Measurements from ENCODE around the gene CDH4. TPM values are rescaled to one million over a fixed set of nuclear protein-coding genes. Genes with fewer than 3 reads are reported as not detected.
A peak's percentile ranks its signal among the peaks of the same experiment; 100 is the strongest.

CDH4 gene
- total and polyA plus RNA-seq, 2 of the 13 experiments (the other 11 are each of a cell fraction or from before 2014, with no cell fraction given) = not detected

GRCh38 chr20:61620174-61620573 lies 368.1 kb downstream of the CDH4 start:
- H3K4me1 ChIP-seq (ENCODE audit: insufficient read depth, low read length) = no peaks in the 10 kb centered on the region
- FAIRE-seq (no peak), ATAC-seq (no peak), DNase-seq (ENCODE audit: low spot score) (no peak)
- intact Hi-C loops (cut with micrococcal nuclease; ENCODE audit: unreplicated experiment) = no loop called here
- ChIA-PET POLR2A (no interaction called here), CTCF (ENCODE audit: low intra/inter-chr PET ratio, low total read pairs) (no interaction called here)
- TF ChIP-seq NBN (conservative IDR thresholded peaks at IDR 0.05) (0 out of 2 replicates have a peak, but pooled peaks have one; percentile 74), ZNF275 (CRISPR knock-in tag; IDR thresholded peaks at IDR 0.05; ENCODE audit: borderline replicate concordance) (no peak), TRIM22 (IDR thresholded peaks at IDR 0.05) (peak; percentile 90), EEA1 (CRISPR knock-in tag; IDR thresholded peaks at IDR 0.05; ENCODE audit: borderline replicate concordance) (no peak), ZNF720 (CRISPR knock-in tag; IDR thresholded peaks at IDR 0.05) (no peak), ZNF263 (CRISPR knock-in tag; IDR thresholded peaks at IDR 0.05) (no peak), MLLT10 (CRISPR knock-in tag; IDR thresholded peaks at IDR 0.05) (no peak)
- no peaks in the 10 kb centered on the region for H3K9me3 ChIP-seq (ENCODE audit: low read length)
- H3K36me3 ChIP-seq (replicated peaks in 1 of 2; ENCODE audit: control insufficient read depth in 1 of 2, insufficient read depth in 2 of 2, low read length in 2 of 2) = no peaks in the 10 kb centered on the region
- H3K27me3 ChIP-seq (ENCODE audit: control insufficient read depth in 1 of 2, insufficient read depth in 2 of 2, low read length in 2 of 2) = peaks cover 21 to 67% of the 10 kb centered on the region in 2 experiments
- BruUV-seq (replicated peaks) = no TSS peak
- H2AFZ ChIP-seq (ENCODE audit: low read length) = no peak overlapping the region
- no peaks in the 10 kb centered on the region for H3K79me2 ChIP-seq (ENCODE audit: insufficient read depth, low read length)
- no peaks in the 10 kb centered on the region; the same call in 1 of the 2 replicates for H4K20me1 ChIP-seq (ENCODE audit: insufficient read depth, low read length)
- H3K27ac ChIP-seq (ENCODE audit: extremely low read length, insufficient read depth, low read length) = no peak overlapping the region
- WGBS (ENCODE audit: low lambda C conversion rate) = 0% methylated on average over 1 of the region's 1 CpG
- no peak overlapping the region for H3K9ac ChIP-seq (ENCODE audit: insufficient read depth, low read depth, low read length)
- H3K4me3 ChIP-seq (replicated peaks in 1 of 3; ENCODE audit: insufficient read depth in 1 of 3, low read depth in 2 of 3, low read length in 3 of 3) = no peak overlapping the region
- in situ Hi-C loops (cut with HindIII; ENCODE audit: extremely low pct_ligation_motif_present, low pct_unique_long_range_greater_than_20kb) = no loop called here
- H3K4me2 ChIP-seq (ENCODE audit: low read depth, low read length) = no peak overlapping the region

Measured in HepG2 (cell line).